CD4-positive, alpha-beta T cell treated with Interleukin-6 for 4 hours (primary cell): Measurements from ENCODE around the gene SYNE4.

ENCODE experiments used
- DNase-seq: peaks from one replicate; pipeline ENCODE4 v3.0.0-alpha.2; 2020; ENCODE audit warnings: mixed read lengths

Gene SYNE4

GRCh38 chr19:36023432-36023831 lies 14.8 kb upstream of the SYNE4 start:
- no peak for DNase-seq

GRCh38 chr19:36019061-36019670 lies 10.6 kb upstream of the SYNE4 start:
- no peak for DNase-seq

GRCh38 chr19:36014012-36014924 lies 5.7 kb upstream of the SYNE4 start, which contains the start of gene ALKBH6:
Gene ALKBH6 (minus strand): TSS chr19:36014213. CDS start chr19:36013397, 816 bp downstream.
- DNase-seq, result peak; percentile 100

GRCh38 chr19:36013280-36014011 lies 4.8 kb upstream of the SYNE4 start:
- DNase-seq, result no peak

GRCh38 chr19:36010402-36010801 lies 1.8 kb upstream of the SYNE4 start:
- DNase-seq, result no peak

GRCh38 chr19:36009633-36010379 lies 1.2 kb upstream of the SYNE4 start:
- no peak for DNase-seq

GRCh38 chr19:36009220-36009619 lies 607 bp upstream of the SYNE4 start:
- peak; percentile 64 for DNase-seq

- DNase-seq, result no peak
Measured at GRCh38 chr19:36006955-36007354, 1.7 kb downstream of the SYNE4 start.

- DNase-seq, result no peak
Measured at GRCh38 chr19:36003284-36003683, 5.3 kb downstream of the SYNE4 start.

- DNase-seq, result no peak
Measured at GRCh38 chr19:36001605-36002004, 7.0 kb downstream of the SYNE4 start.

- no peak for DNase-seq
Measured at GRCh38 chr19:35996777-35997176, 11.8 kb downstream of the SYNE4 start.

- peak; percentile 96 for DNase-seq
Measured at GRCh38 chr19:35995048-35995993, 13.3 kb downstream of the SYNE4 start, which contains the start of gene SDHAF1. Gene SDHAF1 (plus strand): TSS chr19:35995188. CDS start chr19:35995275, 87 bp downstream.

- no peak for DNase-seq
Measured at GRCh38 chr19:35993923-35994598, 14.6 kb downstream of the SYNE4 start.

GRCh38 chr19:35992907-35993765 lies 15.5 kb downstream of the SYNE4 start:
- no peak for DNase-seq

GRCh38 chr19:35991731-35992450 lies 16.7 kb downstream of the SYNE4 start:
- DNase-seq, result no peak

GRCh38 chr19:35990771-35991730 lies 17.6 kb downstream of the SYNE4 start:
- no peak for DNase-seq

GRCh38 chr19:35990156-35990555 lies 18.5 kb downstream of the SYNE4 start:
- DNase-seq, result no peak

- DNase-seq, result no peak
Measured at GRCh38 chr19:35988824-35989223, 19.8 kb downstream of the SYNE4 start.
